Measurements from ENCODE around the gene AGPAT3.

The AGPAT3 gene

GRCh38 chr21:43909741-43910400 is 44.8 kb downstream of the AGPAT3 start:
- DNase-seq = no peak

GRCh38 chr21:43910460-43910859 is 45.4 kb downstream of the AGPAT3 start:
- no peak for DNase-seq

GRCh38 chr21:43911015-43911934 is 46.3 kb downstream of the AGPAT3 start:
- DNase-seq = no peak

GRCh38 chr21:43911935-43912487 is 47.0 kb downstream of the AGPAT3 start:
- DNase-seq = no peak

GRCh38 chr21:43912500-43912899 is 47.5 kb downstream of the AGPAT3 start:
- no peak for DNase-seq

- DNase-seq = no peak
Measured at GRCh38 chr21:43912910-43913309, 47.9 kb downstream of the AGPAT3 start.

- no peak for DNase-seq
Measured at GRCh38 chr21:43913928-43914327, 48.9 kb downstream of the AGPAT3 start.

- no peak for DNase-seq
Measured at GRCh38 chr21:43916076-43916475, 51.1 kb downstream of the AGPAT3 start.

GRCh38 chr21:43916691-43917514 is 51.9 kb downstream of the AGPAT3 start:
- DNase-seq = no peak

- no peak for DNase-seq
Measured at GRCh38 chr21:43917515-43918384, 52.7 kb downstream of the AGPAT3 start.

GRCh38 chr21:43918385-43918947 is 53.4 kb downstream of the AGPAT3 start:
- no peak for DNase-seq

- DNase-seq = no peak
Measured at GRCh38 chr21:43919283-43919682, 54.3 kb downstream of the AGPAT3 start.

GRCh38 chr21:43919871-43920801 is 55.1 kb downstream of the AGPAT3 start:
- no peak for DNase-seq

- no peak for DNase-seq
Measured at GRCh38 chr21:43921571-43921978, 56.6 kb downstream of the AGPAT3 start.

- DNase-seq = no peak
Measured at GRCh38 chr21:43921979-43922945, 57.2 kb downstream of the AGPAT3 start.

- DNase-seq = no peak
Measured at GRCh38 chr21:43922949-43923348, 57.9 kb downstream of the AGPAT3 start.

GRCh38 chr21:43923391-43923790 is 58.4 kb downstream of the AGPAT3 start:
- no peak for DNase-seq

GRCh38 chr21:43924421-43925095 is 59.5 kb downstream of the AGPAT3 start:
- no peak for DNase-seq

- no peak for DNase-seq
Measured at GRCh38 chr21:43925096-43925481, 60.1 kb downstream of the AGPAT3 start.
